ENCODE results near the gene DGKA. TPM values are rescaled to one million over a fixed set of nuclear protein-coding genes. Genes with fewer than 3 reads are reported as not detected.
A peak's percentile ranks its signal among the peaks of the same experiment; 100 is the strongest.
"Not testable (repeated sequence)": the region's sequence is repeated elsewhere in the genome, so short reads cannot be mapped to it uniquely, and the experiment has no call there.

The DGKA gene
- 1,000 to 10,000 TPM; 1,302 to 1,328 TPM for total RNA-seq
- 100 to 1,000 TPM; 145 to 378 (median 232) TPM for polyA plus RNA-seq
- 149 to 701 (median 547) reads per million in 6 experiments for total RNA-seq

DNA sequence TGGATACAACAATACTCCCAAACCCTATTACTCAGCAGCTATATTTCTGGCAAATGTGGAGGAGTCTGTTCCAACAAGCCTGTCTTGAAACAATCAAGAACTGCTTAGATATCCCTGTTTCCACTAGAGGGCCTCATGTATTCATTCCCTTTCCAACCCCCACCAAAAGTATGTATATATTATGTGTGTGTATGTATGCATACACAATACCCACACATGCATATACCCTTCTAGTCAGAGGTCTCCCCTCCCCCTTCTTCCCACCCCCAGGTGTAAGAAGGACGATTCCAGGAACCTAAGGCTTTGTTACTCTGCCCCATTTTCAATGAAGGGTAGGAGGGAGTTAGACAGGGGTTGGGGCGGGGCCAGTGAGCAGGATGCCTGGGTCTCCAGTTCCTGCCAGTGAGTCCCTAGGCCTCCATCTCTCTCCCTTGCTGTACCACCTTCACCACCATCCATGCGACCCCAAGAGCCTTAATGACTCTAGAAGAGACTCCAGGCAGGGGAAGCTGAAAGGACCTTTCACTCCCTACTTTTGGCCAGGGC lies at the start of gene DGKA:
DGKA (plus strand) TSS at position 392 of the 546 bp plus-strand sequence. CDS start 5,342 bp downstream, outside the sequence.
- Mint-ChIP-seq H3K27me3 (no peaks in the 10 kb centered on the region), H3K4me1 (peaks cover 41 to 79% (median 57%) of the 10 kb centered on the region in 4 donors), H3K27ac (peak within 1 kb of the TSS; percentile 93 to 100 (median 98)), H3K4me3 (peak within 1 kb of the TSS; percentile 93 to 100 (median 98)), H3K36me3 (peaks cover 20 to 41% (median 29%) of the 10 kb centered on the region in 3 donors), H3K9me3 (no peaks in the 10 kb centered on the region)
- peak; percentile 23 to 24 for ATAC-seq
- peak; percentile 53 to 81 (median 66) for DNase-seq
- POLR2A ChIA-PET, result interaction anchor here (0.6 to 12.4 kb wide), 22 partner anchors 4 to 1433 kb away, joined by 3 to 293 read pairs (median 8); partner anchors contain the start of genes DGKA, DNAJC14, ESYT1 and NCKAP1L

DNA sequence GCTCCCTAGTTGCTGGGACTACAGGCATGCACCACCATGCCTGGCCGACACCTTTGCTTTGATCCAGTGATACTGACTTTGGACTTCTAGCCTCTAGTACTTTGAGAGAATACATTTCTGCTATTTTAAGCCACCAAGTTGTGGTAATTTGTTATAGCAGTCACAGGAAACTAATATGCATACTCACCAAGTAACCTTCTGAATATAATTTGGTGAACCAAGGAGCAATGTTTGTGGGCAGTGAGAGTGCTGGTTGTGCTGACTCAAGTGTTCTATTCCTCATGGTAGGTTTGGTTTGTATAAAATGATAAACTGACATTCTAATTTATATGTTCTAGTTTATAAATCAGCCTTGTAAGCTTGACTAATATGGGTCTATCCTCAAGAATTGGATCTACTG lies 45.8 kb upstream of the DGKA start:
- peaks cover 0 to 2% (median 0%) of the 10 kb centered on the region in 9 donors for H3K9me3 Mint-ChIP-seq
- no peak overlapping the region for H3K4me3 Mint-ChIP-seq
- no peak for ATAC-seq
- DNase-seq, result no peak
- no peaks in the 10 kb centered on the region for H3K27me3 Mint-ChIP-seq
- POLR2A ChIA-PET, result no interaction called here
- no peaks in the 10 kb centered on the region for H3K36me3 Mint-ChIP-seq
- H3K27ac Mint-ChIP-seq, result no peak overlapping the region
- H3K4me1 Mint-ChIP-seq, result peaks cover 0 to 16% (median 5%) of the 10 kb centered on the region in 4 donors

DNA sequence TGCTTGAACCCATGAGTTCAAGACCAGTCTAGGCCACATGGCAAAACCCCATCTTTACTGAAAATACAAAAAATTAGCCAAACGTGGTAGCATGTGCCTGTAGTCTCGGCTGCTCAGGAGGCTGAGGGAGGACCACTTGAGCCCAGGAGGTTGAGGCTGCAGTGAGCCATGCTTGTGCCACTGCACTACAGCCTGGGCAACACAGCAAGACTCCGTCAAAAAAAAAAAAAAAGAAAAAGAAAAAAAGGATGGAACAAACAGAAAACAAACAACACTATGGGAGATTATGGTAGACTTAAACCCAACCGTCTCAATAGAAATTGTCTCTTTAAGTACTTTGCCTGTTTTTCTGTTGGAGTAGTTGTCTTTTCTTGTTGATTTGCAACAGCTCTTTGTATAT lies 39.7 kb upstream of the DGKA start:
- POLR2A ChIA-PET, result interaction anchor here (0.7 kb wide), 1 partner anchor 60 kb away, joined by 3 read pairs; no protein-coding TSS in a partner anchor
- H3K4me3 Mint-ChIP-seq, result no peak overlapping the region

DNA sequence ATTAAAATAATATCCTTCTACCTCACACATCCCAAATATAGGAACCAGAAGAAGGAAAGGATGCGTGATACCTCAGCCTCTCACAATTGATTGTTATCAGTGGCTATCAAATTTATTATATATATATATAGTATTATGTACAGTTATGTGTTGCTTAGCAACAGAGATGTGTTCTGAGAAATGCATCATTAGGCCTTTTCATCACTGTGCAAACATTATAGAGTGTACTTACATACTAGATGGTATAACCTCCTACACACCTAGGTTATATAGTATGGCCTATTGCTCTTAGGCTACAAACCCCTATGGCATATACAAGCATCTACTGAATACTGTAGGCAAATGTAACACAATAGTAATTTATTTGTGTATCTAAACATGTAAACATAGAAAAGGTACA lies 37.2 kb upstream of the DGKA start:
- Mint-ChIP-seq H3K4me1 (peaks cover under 1 to 2% (median 1%) of the 10 kb centered on the region in 4 donors), H3K27me3 (no peaks in the 10 kb centered on the region), H3K9me3 (no peaks in the 10 kb centered on the region), H3K36me3 (no peaks in the 10 kb centered on the region), H3K4me3 (no peak overlapping the region), H3K27ac (no peak overlapping the region)
- ATAC-seq (no peak), DNase-seq (no peak)
- POLR2A ChIA-PET, result no interaction called here

More for the DNA sequence above, 39.7 kb upstream of the DGKA start:
- ATAC-seq (no peak), DNase-seq (no peak)
- no peaks in the 10 kb centered on the region for H3K9me3 Mint-ChIP-seq
- no peaks in the 10 kb centered on the region for H3K36me3 Mint-ChIP-seq
- no peaks in the 10 kb centered on the region for H3K27me3 Mint-ChIP-seq
- no peak overlapping the region for H3K27ac Mint-ChIP-seq
- H3K4me1 Mint-ChIP-seq, result peaks cover 0 to 1% (median 0%) of the 10 kb centered on the region in 4 donors

DNA sequence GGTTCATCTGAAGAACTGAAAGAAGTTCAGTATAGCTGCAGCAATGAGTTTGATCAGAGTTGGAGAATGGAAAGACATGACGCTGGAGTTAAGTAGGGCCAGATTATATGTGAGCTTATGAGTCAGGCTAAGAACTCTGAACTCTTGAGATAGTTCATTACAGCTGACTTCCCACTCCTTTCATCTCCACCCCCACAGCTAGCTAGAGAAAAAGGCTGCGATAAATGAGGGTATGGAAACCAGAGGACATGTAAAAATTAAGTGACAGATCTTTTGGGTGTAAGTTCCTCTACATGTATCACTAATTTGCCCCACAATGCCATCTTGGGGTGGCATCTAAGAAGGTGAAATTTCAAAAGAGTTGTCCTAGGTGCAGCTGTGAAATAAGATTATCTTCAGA lies 31.9 kb upstream of the DGKA start:
- Mint-ChIP-seq H3K27ac (peak overlapping the region; percentile 7 to 83 (median 74)), H3K4me1 (peaks cover 7 to 15% (median 8%) of the 10 kb centered on the region in 4 donors), H3K27me3 (no peaks in the 10 kb centered on the region), H3K36me3 (peaks cover 0 to 21% (median 4%) of the 10 kb centered on the region in 3 donors), H3K4me3 (no peak overlapping the region), H3K9me3 (no peaks in the 10 kb centered on the region)
- ATAC-seq (peak in 1 of 2 donors; percentile 37), DNase-seq (no peak)
- POLR2A ChIA-PET, result interaction anchor here (0.6 to 1.3 kb wide), 3 partner anchors 15 to 741 kb away, joined by 4 to 5 read pairs (median 4); partner anchors contain the start of gene DNAJC14

DNA sequence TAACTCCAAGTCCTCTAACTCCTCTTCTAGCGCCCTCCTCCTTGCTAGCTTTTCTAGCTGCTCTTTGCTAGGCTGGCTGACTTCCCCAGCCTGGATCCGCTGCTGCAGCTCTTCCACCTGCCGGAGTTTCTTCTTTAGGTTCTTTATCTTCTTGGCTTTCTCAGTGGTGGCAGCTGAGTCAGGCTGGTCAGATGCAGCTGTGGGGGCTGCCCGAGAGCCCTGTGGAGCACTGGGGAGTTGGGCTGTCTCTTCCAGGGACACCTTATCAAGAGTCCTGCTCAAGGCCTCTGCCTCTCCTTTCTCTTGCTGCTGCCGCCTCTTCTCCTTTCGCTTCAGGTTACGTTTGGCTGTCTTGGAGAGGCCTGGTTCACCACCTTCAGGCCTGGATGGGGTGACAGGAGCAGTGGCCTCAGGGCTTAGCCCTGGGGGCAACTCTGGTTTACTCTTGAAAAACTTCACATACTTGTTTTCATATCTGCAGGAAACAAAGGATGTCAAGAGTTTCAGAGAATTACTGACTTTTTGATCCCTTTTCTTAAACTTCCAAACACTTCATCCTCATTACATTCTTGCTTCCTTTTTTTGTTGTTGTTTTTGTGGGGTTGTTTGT lies 29.0 kb upstream of the DGKA start:
- Mint-ChIP-seq H3K4me1 (peaks cover 7 to 15% (median 8%) of the 10 kb centered on the region in 4 donors), H3K36me3 (peaks cover 0 to 21% (median 4%) of the 10 kb centered on the region in 3 donors), H3K27ac (peak overlapping the region in 9 of 10 donors; percentile 33 to 89 (median 79)), H3K4me3 (no peak overlapping the region), H3K27me3 (no peaks in the 10 kb centered on the region), H3K9me3 (no peaks in the 10 kb centered on the region)
- POLR2A ChIA-PET, result no interaction called here
- ATAC-seq (no peak), DNase-seq (no peak)

DNA sequence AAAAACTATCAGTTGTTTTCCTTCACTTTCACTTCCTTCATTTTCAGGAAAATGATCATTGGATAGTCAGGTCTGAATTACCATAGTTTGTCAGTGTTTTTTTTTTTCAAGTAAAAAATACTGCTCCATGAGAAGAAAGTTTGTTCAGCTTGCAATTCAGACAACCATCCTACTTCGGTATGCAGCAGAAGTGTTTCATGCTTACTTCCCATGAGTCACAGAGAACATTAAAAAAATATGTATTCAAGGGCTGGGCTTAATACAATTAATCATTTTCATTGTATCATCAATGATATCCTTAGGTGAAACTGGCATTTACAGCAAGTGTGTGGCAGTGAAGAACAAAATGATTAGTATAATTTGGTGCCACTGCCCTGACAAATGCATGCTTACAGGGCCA lies 24.9 kb upstream of the DGKA start:
- ATAC-seq (no peak), DNase-seq (no peak)
- Mint-ChIP-seq H3K27me3 (no peaks in the 10 kb centered on the region), H3K27ac (no peak overlapping the region), H3K36me3 (peaks cover 0 to 21% (median 4%) of the 10 kb centered on the region in 3 donors), H3K4me3 (no peak overlapping the region), H3K4me1 (peaks cover 0 to 11% (median 7%) of the 10 kb centered on the region in 4 donors), H3K9me3 (no peaks in the 10 kb centered on the region)
- POLR2A ChIA-PET, result no interaction called here

DNA sequence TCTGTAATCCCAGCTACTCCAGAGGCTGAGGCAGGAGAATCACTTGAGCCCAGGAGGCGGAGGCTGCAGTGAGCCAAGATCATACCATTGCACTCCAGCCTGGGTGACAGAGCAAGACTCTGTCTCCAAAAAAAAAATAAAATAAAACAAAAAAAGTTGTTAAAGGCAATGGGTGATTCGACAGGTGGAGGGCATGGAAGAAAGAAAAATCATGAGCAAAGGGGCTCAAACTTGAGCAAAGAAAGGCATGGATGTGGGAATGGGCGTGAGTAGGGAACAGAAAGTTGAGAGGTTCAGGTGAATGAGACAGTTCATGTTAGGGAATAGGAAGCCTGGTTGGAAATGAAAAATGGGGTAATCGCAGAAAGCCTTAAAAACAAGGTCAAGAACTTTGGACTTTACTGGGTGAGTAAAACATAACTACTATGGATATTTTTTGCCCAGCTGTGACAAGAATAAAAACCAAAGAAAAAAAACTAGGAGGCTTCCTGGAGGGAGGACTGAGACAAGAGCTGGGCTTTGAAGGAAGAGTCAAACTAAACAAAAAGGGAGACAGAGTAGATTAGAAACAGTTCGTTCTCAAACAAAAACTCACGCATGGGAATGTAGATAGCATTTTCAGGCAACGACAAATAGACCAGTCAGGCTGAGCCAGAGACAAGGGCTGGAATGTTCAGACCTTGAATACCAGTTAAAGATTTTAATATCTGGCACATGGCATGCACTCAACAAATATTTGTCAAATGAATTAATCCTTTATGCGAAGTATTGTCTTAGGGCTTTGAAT lies 22.0 kb upstream of the DGKA start:
- DNase-seq (no peak), ATAC-seq (no peak)
- Mint-ChIP-seq H3K27me3 (no peaks in the 10 kb centered on the region), H3K9me3 (no peaks in the 10 kb centered on the region), H3K27ac (peak overlapping the region in 8 of 10 donors; percentile 13 to 76 (median 40)), H3K4me3 (no peak overlapping the region), H3K36me3 (peaks cover 0 to 15% (median 0%) of the 10 kb centered on the region in 3 donors), H3K4me1 (peaks cover 9 to 22% (median 11%) of the 10 kb centered on the region in 4 donors)
- POLR2A ChIA-PET, result no interaction called here

DNA sequence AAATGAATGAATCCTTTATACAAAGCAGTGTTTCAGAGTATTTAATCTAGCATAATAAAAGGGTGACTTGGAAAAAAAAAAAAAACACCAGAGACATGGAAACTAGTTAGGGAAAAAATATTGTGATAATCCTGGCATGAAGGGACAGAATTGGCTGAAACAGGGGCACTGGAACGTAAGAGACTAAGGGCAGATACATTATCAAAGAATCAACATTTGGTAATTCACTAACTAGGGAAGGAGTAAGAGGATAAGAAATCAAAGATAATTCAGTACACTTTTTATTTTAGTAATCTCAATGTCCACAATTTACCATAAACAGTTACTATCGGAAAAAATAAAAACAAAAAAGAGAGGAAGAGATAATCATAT lies 21.5 kb upstream of the DGKA start:
- H3K4me1 Mint-ChIP-seq, result peaks cover 15 to 28% (median 16%) of the 10 kb centered on the region in 4 donors
- peaks cover 0 to 19% (median 0%) of the 10 kb centered on the region in 3 donors for H3K36me3 Mint-ChIP-seq
- H3K27ac Mint-ChIP-seq, result peak overlapping the region in 5 of 10 donors; percentile 37 to 75 (median 42)
- H3K4me3 Mint-ChIP-seq, result no peak overlapping the region
- DNase-seq (no peak), ATAC-seq (no peak)
- POLR2A ChIA-PET, result no interaction called here
- no peaks in the 10 kb centered on the region for H3K27me3 Mint-ChIP-seq
- H3K9me3 Mint-ChIP-seq, result no peaks in the 10 kb centered on the region

DNA sequence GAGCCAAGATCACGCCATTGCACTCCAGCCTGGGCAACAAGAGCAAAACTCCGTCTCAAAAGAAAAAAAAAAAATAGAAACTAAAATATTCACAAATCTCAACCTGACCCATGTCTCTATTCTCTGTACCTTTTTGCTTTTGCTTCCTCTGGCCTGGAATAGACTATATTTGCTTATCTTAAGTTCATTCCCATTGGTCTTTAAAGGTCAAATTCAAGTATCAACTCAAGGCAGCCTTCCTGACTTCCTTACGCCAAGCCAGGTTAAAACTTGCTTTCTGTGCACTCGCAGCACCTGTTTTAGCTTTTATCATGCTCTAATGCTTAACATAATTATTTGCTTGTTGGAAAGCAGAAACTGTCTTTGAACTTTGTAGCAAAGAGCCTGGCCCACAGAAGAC lies 18.1 kb upstream of the DGKA start:
- H3K4me3 Mint-ChIP-seq, result no peak overlapping the region
- H3K9me3 Mint-ChIP-seq, result no peaks in the 10 kb centered on the region
- no peak for ATAC-seq
- POLR2A ChIA-PET, result interaction anchor here (0.7 to 1.2 kb wide), 2 partner anchors 20 to 23 kb away, joined by 3 to 4 read pairs; no protein-coding TSS in a partner anchor
- no peaks in the 10 kb centered on the region for H3K27me3 Mint-ChIP-seq
- peaks cover 22 to 54% (median 34%) of the 10 kb centered on the region in 4 donors for H3K4me1 Mint-ChIP-seq
- H3K36me3 Mint-ChIP-seq, result peaks cover 0 to 33% (median 0%) of the 10 kb centered on the region in 3 donors
- peak overlapping the region in 7 of 10 donors; percentile 32 to 89 (median 53) for H3K27ac Mint-ChIP-seq
- DNase-seq, result no peak

DNA sequence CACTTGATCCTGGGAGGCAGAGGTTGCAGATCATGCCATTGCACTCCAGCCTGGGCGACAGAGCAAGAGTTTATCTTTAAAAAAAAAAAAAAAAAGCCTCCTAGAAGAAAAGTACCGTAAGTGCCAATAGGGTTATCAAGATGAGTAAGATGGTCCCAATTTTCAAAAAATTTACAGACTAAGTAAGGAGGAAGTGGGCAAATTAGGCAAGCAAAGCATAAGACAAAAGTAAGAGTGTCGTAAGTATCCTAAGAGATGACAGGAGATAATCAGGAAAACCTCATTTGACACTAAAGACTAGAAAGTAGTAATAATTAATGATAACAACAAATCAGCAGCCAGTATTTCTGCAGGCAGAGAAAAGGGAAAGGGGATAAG lies 15.5 kb upstream of the DGKA start:
- H3K4me3 Mint-ChIP-seq, result peak overlapping the region in 4 of 10 donors; percentile 5 to 40 (median 18)
- DNase-seq (no peak), ATAC-seq (no peak)
- POLR2A ChIA-PET, result interaction anchor here (0.5 to 3.3 kb wide), 9 partner anchors 12 to 172 kb away, joined by 3 to 18 read pairs (median 4); partner anchors contain the start of gene PYM1
- peak overlapping the region in 7 of 10 donors; percentile 1 to 88 (median 32) for H3K27ac Mint-ChIP-seq
- H3K4me1 Mint-ChIP-seq, result peaks cover 19 to 53% (median 40%) of the 10 kb centered on the region in 4 donors
- peaks cover 0 to 41% (median 0%) of the 10 kb centered on the region in 3 donors for H3K36me3 Mint-ChIP-seq
- no peaks in the 10 kb centered on the region for H3K27me3 Mint-ChIP-seq
- H3K9me3 Mint-ChIP-seq, result no peaks in the 10 kb centered on the region

DNA sequence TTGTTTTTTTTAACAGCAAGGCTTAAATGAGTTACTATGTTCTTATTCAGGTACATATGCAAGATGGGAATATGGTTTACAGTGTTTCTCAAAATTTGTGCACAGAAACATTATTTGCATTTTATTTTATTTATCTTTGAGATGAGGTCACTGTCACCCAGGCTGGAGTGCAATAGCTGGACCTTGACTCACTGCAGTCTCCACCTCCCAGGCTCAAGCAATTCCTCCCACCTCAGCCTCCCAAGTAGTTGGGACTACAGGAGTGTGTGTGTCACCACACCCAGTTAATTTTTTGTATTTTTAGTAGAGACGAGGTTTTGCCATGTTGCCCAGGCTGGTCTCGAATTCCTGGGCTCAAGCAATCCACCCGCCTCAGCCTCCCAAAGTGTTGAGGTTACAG lies 11.9 kb upstream of the DGKA start:
- POLR2A ChIA-PET, result interaction anchor here (0.9 to 3.3 kb wide), 4 partner anchors 9 to 19 kb away, joined by 3 to 18 read pairs (median 6); partner anchors contain the start of gene PYM1
- ATAC-seq, H3K4me3 Mint-ChIP-seq, H3K27me3 Mint-ChIP-seq, DNase-seq, H3K9me3 Mint-ChIP-seq: not testable (repeated sequence)
- Mint-ChIP-seq H3K4me1 (peaks cover 12 to 56% (median 50%) of the 10 kb centered on the region in 4 donors), H3K36me3 (peaks cover 0 to 47% (median 4%) of the 10 kb centered on the region in 3 donors), H3K27ac (peak overlapping the region in 1 of 10 donors; percentile 48)
